Measurements from ENCODE around the gene GVQW3. TPM values are rescaled to one million over a fixed set of nuclear protein-coding genes. Genes with fewer than 3 reads are reported as not detected.

GVQW3 gene
- polyA plus RNA-seq, 3 donors: 0.15 to 1.1 TPM; not detected in 1

DNA sequence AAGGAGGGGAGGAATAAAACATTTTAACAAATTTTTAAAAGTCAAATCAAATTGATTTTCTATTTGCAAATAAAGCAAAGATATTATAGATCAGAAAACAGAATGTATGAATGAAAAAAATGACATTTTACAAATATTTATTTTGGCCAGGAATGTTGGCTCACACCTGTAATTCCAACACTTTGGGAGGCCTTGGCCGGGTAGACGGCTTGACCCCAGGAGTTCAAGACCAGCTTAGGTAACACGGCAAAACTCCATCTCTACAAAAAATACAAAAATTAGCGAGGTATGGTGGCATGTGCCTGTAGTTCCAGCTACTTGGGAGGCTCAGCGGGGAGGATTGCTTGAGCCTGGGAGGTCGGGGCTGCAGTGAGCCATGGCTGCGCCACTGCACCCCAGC lies 18.4 kb upstream of the GVQW3 start:
- no peak for DNase-seq
- Mint-ChIP-seq H3K9me3 (peaks cover 0 to 3% (median 0%) of the 10 kb centered on the region in 7 donors), H3K36me3 (peaks cover 44 to 59% of the 10 kb centered on the region in 2 donors), H3K27ac (no peak overlapping the region), H3K4me1 (peaks cover 9% of the 10 kb centered on the region), H3K27me3 (ENCODE audit: low read depth in 3 of 3) (no peaks in the 10 kb centered on the region), H3K4me3 (no peak overlapping the region)
- peaks cover 45 to 72% of the 10 kb centered on the region in 2 donors for H3K36me3 ChIP-seq (replicated peaks in 1 of 2; ENCODE audit: control insufficient read depth in 1 of 2, insufficient read depth in 2 of 2, low read length in 2 of 2)
- TF ChIP-seq, protein P1, sequence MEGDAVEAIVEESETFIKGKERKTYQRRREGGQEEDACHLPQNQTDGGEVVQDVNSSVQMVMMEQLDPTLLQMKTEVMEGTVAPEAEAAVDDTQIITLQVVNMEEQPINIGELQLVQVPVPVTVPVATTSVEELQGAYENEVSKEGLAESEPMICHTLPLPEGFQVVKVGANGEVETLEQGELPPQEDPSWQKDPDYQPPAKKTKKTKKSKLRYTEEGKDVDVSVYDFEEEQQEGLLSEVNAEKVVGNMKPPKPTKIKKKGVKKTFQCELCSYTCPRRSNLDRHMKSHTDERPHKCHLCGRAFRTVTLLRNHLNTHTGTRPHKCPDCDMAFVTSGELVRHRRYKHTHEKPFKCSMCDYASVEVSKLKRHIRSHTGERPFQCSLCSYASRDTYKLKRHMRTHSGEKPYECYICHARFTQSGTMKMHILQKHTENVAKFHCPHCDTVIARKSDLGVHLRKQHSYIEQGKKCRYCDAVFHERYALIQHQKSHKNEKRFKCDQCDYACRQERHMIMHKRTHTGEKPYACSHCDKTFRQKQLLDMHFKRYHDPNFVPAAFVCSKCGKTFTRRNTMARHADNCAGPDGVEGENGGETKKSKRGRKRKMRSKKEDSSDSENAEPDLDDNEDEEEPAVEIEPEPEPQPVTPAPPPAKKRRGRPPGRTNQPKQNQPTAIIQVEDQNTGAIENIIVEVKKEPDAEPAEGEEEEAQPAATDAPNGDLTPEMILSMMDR (IDR thresholded peaks at IDR 0.05): no peak
- no peak overlapping the region for H3K4me2 ChIP-seq (replicated peaks; ENCODE audit: extremely low read depth, low read length, poor library complexity, severe bottlenecking)
- no peak overlapping the region for H3K27ac ChIP-seq (ENCODE audit: low read depth in 1 of 2, low read length in 2 of 2)
- WGBS (ENCODE audit: insufficient coverage): 100% methylated on average over 4 of the region's 7 CpGs
- H2AFZ ChIP-seq (ENCODE audit: insufficient read depth, low read depth, low read length, poor library complexity, severe bottlenecking): no peak overlapping the region
- peaks cover 52% of the 10 kb centered on the region for H4K20me1 ChIP-seq (ENCODE audit: insufficient read depth, low read length)
- no peak overlapping the region for H3K9ac ChIP-seq (ENCODE audit: insufficient read depth, low read length, poor library complexity, severe bottlenecking)
- H3K79me2 ChIP-seq (ENCODE audit: insufficient read depth, low read length): peaks cover 40% of the 10 kb centered on the region
- H3K4me1 ChIP-seq (ENCODE audit: control insufficient read depth in 1 of 2, insufficient read depth in 2 of 2, low read length in 2 of 2): peaks cover 0 to 5% of the 10 kb centered on the region in 2 donors
- no peak overlapping the region for H3K4me3 ChIP-seq (replicated peaks in 1 of 3; ENCODE audit: low read depth in 2 of 3, low read length in 3 of 3)
- no peaks in the 10 kb centered on the region for H3K27me3 ChIP-seq (ENCODE audit: control insufficient read depth in 2 of 2, insufficient read depth in 2 of 2, low read length in 2 of 2)
- intact Hi-C loops (cut with micrococcal nuclease): no loop called here
- H3K9me3 ChIP-seq (replicated peaks in 1 of 2; ENCODE audit: control insufficient read depth in 1 of 2, insufficient read depth in 1 of 2, low read length in 2 of 2): no peaks in the 10 kb centered on the region

DNA sequence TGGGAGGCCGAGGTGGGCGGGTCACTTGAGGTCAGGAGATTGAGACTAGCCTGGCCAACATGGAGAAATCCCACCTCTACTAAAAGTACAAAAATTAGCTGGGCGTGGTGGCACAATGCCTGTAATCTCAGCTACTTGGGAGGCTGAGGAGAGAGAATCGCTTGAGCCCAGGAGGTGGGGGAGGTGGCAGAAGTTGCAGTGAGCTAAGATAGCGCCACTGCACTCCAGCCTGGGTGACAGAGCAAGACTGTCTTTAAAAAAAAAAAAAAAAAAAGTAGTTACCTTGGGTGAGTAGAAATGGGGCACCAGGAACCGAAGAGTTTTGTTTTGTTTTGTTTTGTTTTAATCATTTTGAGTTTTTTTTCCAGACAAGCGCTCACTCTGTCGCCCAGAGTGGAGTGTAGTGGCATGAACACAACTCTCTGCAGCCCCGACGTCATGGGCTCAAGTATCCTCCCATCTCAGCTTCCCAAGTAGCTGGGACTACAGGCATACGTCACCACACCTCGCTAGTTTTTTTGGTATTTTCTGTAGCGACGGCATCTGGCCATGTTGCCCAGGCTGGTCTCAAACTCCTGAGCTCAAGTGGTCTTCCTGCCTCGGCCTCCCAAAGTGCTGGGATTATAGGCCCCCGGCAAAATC lies 16.0 kb upstream of the GVQW3 start:
- no peak overlapping the region for H3K27ac ChIP-seq (ENCODE audit: low read depth in 1 of 2, low read length in 2 of 2)
- H3K4me1 ChIP-seq (ENCODE audit: control insufficient read depth in 1 of 2, insufficient read depth in 2 of 2, low read length in 2 of 2): peaks cover 0 to 5% of the 10 kb centered on the region in 2 donors
- 95% methylated on average over 9 of the region's 16 CpGs for WGBS (ENCODE audit: insufficient coverage)
- peaks cover 64% of the 10 kb centered on the region for H3K79me2 ChIP-seq (ENCODE audit: insufficient read depth, low read length)
- no peaks in the 10 kb centered on the region for H3K27me3 Mint-ChIP-seq (ENCODE audit: low read depth in 3 of 3)
- peaks cover 64% of the 10 kb centered on the region for H4K20me1 ChIP-seq (ENCODE audit: insufficient read depth, low read length)
- TF ChIP-seq, protein P1 (IDR thresholded peaks at IDR 0.05): no peak
- DNase-seq: no peak
- H3K9ac ChIP-seq (ENCODE audit: insufficient read depth, low read length, poor library complexity, severe bottlenecking): no peak overlapping the region
- H3K4me1 Mint-ChIP-seq: peaks cover 12% of the 10 kb centered on the region
- H3K4me3 Mint-ChIP-seq: no peak overlapping the region
- H3K27ac Mint-ChIP-seq: peak overlapping the region in 4 of 7 donors; percentile 30 to 61 (median 42)
- H3K36me3 Mint-ChIP-seq: peaks cover 27 to 38% of the 10 kb centered on the region in 2 donors
- no peak overlapping the region for H3K4me3 ChIP-seq (replicated peaks in 1 of 3; ENCODE audit: low read depth in 2 of 3, low read length in 3 of 3)
- peaks cover 0 to 3% (median 0%) of the 10 kb centered on the region in 7 donors for H3K9me3 Mint-ChIP-seq
- peaks cover 27 to 50% of the 10 kb centered on the region in 2 donors for H3K36me3 ChIP-seq (replicated peaks in 1 of 2; ENCODE audit: control insufficient read depth in 1 of 2, insufficient read depth in 2 of 2, low read length in 2 of 2)
- intact Hi-C loops (cut with micrococcal nuclease): no loop called here
- no peaks in the 10 kb centered on the region for H3K9me3 ChIP-seq (replicated peaks in 1 of 2; ENCODE audit: control insufficient read depth in 1 of 2, insufficient read depth in 1 of 2, low read length in 2 of 2)
- no peaks in the 10 kb centered on the region for H3K27me3 ChIP-seq (ENCODE audit: control insufficient read depth in 2 of 2, insufficient read depth in 2 of 2, low read length in 2 of 2)
- no peak overlapping the region for H3K4me2 ChIP-seq (replicated peaks; ENCODE audit: extremely low read depth, low read length, poor library complexity, severe bottlenecking)
- H2AFZ ChIP-seq (ENCODE audit: insufficient read depth, low read depth, low read length, poor library complexity, severe bottlenecking): no peak overlapping the region
